Stimulated activated CD4-positive, alpha-beta T cell treated with anti-CD3 and anti-CD28 coated beads, Interleukin-4, amount 100 ng/mL, for 24 hours (primary cell): Measurements from ENCODE around the gene TTC19.
"Not testable (repeated sequence)": the region's sequence is repeated elsewhere in the genome, so short reads cannot be mapped to it uniquely, and the experiment has no call there.

Experiments
- DNase-seq: peaks from one replicate; pipeline ENCODE4 v3.0.0-alpha.2; 2020

The TTC19 gene

GRCh38 chr17:16033729-16034349 lies 34.2 kb downstream of the TTC19 start:
- no peak for DNase-seq

GRCh38 chr17:16036261-16036660 lies 36.6 kb downstream of the TTC19 start:
- DNase-seq = no peak

- no peak for DNase-seq
These were observed 38.0 kb downstream of the TTC19 start for GRCh38 chr17:16037636-16038035.

GRCh38 chr17:16040710-16041251 lies 41.2 kb downstream of the TTC19 start:
- DNase-seq = no peak

DNA sequence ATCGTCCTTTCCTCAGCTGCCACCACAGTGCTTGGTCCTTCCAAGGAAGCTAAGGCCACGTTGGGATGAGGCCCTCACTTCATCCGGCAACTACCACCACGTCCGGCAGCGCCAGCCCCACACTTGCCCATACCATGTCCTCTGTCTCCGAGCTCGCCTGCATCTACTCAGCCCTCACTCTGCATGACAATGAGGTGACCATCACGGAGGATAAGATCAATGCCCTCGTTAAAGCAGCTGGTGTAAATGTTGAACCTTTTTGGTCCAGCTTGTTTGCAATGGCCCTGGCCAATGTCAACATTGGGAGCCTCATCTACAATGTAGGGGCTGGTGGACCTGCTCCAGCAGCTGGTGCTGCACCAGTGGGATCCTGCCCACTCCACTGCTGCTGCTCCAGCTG lies 44.9 kb downstream of the TTC19 start:
- DNase-seq = no peak

GRCh38 chr17:16046966-16047365 lies 47.3 kb downstream of the TTC19 start:
- no peak for DNase-seq

- no peak for DNase-seq
These were observed 49.3 kb downstream of the TTC19 start for GRCh38 chr17:16048811-16049449.

DNA sequence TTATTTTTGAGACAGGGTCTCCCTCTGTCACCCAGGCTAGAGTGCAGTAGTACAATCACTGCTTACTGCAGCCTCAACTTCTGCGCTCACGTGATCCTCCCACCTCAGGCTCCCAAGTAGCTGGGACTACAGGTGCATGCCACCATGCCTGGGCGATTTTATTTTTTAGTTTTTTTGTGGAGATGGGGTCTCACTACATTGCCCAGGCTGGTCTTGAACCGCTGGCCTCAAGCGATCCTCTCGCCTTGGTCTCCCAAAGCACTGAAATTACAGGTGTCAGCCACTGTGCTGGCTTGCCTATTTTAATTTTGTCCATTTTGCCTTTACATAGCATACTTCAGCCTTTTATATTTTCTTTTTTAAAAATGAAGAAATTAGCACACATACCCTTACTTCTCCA lies 51.2 kb downstream of the TTC19 start:
- no peak for DNase-seq

DNA sequence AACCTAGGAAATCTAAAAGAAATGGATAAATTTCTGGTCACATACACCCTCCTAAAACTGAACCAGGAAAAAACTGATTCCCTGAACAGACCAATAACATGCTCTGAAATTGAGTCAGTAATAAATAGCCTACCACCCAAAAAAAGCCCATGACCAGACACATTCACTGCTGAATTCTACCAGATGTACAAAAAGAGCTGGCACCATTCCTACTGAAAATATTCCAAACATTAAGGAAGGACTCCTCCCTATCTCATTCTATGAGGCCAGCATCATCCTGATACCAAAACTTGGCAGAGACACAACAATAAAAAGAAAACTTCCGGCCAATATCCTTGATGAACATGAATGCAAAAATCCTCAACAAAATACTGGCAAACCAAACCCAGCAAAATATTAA lies 52.9 kb downstream of the TTC19 start:
- no peak for DNase-seq

DNA sequence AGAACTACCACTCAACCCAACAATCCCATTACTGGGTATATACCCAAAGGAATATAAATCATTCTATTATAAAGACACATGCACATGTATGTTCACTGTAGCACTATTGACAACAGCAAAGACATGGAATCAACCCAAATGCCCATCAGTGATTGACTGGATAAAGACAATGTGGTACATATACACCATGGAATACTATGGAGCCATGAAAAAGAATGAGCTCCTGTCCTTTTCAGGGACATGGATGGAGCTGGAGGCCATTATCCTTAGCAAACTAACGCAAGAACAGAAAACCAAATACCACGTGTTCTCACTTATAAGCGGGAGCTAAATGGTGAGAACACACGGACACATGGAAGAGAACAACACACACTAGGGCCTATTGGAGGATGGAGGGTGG lies 55.5 kb downstream of the TTC19 start:
- DNase-seq = not testable (repeated sequence)

DNA sequence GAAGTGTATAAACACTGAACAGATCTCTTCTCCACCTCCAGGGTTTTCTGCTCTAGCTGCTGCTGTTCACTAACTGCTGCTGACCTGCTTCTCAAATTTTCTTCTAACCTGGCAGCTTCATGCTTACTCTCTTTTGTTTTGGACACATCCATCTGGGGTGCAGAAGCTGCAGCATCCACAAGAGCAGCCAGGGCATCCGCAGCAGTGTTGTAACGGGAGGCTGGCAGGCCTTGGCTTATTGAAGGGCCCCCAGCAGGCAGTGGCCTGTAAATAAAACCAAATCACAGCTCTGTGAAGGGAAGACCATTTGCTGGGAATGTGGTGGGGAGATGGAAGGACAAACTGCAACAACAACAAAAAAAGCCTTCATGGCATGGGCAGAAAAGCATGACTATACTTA lies 62.0 kb downstream of the TTC19 start:
- DNase-seq = no peak

DNA sequence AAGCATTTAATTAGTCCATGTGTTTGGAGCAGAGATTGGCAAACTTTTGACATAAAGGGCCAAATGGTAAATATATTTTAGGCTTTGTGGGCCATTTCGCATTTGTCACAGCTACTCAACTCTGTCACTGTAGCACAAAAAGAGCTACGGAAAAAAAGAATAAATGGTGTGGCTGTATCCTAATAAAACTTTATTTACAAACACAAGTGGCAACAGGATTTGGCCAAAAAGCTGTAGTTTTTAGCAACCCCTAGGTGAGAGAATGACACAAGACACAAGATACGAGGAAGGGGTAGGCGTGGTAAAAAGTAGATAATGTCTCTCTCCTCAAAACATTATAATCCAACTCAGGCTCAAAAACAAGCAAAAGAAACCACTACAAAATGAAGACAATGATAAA lies 66.5 kb downstream of the TTC19 start:
- no peak for DNase-seq

GRCh38 chr17:16068323-16068722 lies 68.7 kb downstream of the TTC19 start:
- DNase-seq = no peak

- no peak for DNase-seq
These were observed 72.4 kb downstream of the TTC19 start for GRCh38 chr17:16072031-16072430.

- DNase-seq = no peak
These were observed 74.2 kb downstream of the TTC19 start for GRCh38 chr17:16073845-16074244.

DNA sequence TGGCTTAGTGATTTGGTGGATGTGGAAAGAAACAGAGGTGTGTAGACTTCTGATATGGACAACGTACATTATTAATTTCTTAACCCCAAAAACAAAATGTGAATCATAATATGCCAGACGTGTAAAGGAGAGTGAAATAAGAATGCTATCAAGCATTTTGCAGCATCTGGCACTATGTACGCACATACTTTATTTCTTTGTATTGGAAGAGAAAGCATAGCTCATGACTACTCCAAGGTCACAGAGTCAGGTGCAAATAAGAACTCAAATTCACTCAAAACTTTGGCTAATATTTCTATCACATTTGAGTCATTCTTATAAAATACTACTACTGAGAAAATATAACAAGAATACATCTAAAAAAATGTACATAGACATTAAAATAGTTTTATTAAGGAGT lies 74.8 kb downstream of the TTC19 start:
- DNase-seq = no peak

- DNase-seq = no peak
These were observed 76.3 kb downstream of the TTC19 start for GRCh38 chr17:16075949-16076348.
